NCI-H2227 (cell line): Measurements from ENCODE around the gene TMEM131L.
"Not testable (repeated sequence)": the region's sequence is repeated elsewhere in the genome, so short reads cannot be mapped to it uniquely, and the experiment has no call there.

ENCODE experiments used
- DNase-seq: peaks from one replicate; lab custom pipeline; 2025; ENCODE audit not compliant: unreplicated experiment; lab: John Stamatoyannopoulos, UW

Gene TMEM131L, protein sequence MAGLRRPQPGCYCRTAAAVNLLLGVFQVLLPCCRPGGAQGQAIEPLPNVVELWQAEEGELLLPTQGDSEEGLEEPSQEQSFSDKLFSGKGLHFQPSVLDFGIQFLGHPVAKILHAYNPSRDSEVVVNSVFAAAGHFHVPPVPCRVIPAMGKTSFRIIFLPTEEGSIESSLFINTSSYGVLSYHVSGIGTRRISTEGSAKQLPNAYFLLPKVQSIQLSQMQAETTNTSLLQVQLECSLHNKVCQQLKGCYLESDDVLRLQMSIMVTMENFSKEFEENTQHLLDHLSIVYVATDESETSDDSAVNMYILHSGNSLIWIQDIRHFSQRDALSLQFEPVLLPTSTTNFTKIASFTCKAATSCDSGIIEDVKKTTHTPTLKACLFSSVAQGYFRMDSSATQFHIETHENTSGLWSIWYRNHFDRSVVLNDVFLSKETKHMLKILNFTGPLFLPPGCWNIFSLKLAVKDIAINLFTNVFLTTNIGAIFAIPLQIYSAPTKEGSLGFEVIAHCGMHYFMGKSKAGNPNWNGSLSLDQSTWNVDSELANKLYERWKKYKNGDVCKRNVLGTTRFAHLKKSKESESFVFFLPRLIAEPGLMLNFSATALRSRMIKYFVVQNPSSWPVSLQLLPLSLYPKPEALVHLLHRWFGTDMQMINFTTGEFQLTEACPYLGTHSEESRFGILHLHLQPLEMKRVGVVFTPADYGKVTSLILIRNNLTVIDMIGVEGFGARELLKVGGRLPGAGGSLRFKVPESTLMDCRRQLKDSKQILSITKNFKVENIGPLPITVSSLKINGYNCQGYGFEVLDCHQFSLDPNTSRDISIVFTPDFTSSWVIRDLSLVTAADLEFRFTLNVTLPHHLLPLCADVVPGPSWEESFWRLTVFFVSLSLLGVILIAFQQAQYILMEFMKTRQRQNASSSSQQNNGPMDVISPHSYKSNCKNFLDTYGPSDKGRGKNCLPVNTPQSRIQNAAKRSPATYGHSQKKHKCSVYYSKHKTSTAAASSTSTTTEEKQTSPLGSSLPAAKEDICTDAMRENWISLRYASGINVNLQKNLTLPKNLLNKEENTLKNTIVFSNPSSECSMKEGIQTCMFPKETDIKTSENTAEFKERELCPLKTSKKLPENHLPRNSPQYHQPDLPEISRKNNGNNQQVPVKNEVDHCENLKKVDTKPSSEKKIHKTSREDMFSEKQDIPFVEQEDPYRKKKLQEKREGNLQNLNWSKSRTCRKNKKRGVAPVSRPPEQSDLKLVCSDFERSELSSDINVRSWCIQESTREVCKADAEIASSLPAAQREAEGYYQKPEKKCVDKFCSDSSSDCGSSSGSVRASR (N-terminal part only)

DNA sequence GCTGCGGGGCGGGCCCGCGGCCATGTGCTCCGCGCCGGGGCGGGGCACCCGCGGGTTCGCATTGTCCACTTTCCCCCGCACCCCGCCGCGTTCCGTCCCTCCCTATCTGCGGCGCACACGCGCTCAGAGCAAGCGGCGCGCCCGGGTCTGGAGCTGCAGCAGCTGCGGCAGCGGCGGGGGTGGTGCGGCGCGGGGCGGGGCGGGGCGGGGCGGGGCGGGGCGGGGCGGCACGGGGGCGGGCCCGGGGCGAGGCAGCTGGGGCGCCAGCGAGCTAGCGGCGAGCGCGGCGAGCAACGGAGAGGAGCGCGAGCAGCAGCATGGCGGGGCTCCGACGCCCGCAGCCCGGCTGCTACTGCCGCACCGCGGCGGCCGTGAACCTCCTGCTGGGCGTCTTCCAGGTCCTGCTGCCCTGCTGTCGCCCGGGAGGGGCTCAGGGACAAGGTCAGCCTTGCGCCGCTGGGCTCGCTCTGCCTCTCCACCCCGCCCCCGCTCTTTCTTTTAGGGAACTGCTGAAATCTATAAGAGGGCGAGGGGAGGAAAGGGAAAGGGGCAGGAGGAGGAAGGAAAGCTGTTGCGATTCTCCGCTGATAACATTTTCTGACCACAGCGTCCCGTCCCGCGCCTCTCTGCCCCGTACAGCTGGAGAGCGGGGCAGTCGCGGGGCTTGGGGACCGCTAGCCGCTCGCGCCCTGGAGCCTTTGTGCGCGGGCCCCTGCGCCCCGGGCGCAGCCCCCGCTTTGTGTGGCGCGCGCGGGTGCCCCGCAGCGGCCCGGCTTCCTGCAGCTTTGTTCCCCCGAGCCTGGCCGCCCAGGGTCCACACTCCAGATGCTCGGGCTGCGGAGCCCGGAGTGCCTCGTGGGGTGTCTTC, at the start of gene TMEM131L:
Gene TMEM131L (plus strand): TSS at position 280 of the 868 bp plus-strand sequence. CDS start 38 bp downstream, at position 318.
- DNase-seq = peak; percentile 77

DNA sequence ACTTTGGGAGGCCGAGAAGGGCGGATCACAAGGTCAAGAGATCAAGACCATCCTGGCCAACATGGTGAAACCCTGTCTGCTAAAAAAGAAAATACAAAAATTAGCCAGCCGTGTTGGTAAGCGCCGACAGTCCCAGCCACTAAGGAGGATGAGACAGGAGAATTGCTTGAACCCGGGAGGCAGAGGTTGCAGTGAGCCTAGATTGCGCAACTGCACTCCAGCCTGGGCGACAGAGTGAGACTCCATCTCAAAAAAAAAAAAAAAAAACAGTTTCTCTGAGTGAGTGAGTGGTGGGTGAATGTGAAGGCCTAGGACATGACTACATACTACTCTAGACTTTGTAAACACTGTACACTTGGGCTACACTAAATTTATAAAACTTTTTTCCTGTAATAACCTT, 49.7 kb upstream of the TMEM131L start:
- not testable (repeated sequence) for DNase-seq

DNA sequence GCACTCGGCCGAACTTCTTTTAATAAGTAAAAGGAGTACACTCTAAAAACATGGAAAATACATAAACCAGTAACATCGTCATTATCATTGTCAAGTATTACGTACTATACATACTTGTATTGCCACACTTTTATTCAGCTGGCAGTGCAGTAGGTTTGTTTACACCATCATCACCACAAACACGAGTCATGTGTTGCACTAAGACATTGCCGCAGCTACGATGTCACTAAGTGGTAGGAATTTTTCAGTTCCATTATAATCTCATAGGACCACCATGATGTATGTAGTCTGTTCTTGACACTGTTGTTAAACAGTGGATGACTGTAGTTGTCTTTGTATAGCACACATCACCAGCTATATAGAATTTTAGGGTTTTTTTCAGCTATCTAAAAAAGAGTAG, 48.0 kb upstream of the TMEM131L start:
- no peak for DNase-seq

DNA sequence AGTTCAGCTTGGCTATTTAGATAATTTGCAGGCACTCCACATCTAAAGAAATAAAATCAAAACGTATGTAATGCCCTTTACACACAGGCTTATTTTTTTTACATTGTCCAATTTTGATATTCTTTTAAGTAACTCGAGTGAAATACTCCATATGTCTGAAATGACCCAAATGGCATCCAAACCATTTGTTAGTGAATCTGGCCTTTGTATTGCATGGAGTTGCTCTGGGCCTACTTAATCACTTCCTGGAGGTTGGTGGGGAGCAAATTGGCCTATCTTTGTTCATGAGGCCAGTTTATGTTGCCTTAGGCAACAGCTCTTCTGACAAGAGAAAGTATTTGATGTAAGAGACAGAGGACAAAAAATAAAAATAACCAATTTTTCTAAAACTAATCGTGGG, 47.6 kb upstream of the TMEM131L start:
- peak; percentile 12 for DNase-seq

DNA sequence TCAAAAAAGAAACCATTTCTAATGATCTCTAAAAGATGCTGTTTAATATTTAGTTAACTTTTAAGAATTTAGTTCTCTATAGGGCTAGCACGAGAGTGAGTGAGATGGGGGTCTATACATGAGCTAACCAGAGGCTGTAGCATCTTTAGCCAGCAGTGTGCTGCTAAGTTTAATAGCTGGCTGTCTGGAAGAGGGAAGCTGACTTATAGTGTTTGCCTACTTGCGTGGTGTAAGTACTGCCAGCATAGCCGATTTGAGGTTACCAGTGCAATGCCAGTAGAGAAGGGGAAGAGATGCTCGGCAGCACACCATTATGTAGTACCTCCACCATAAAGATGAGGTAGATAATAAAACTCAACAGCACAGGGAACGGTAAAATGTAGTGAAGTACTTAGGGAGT, 47.1 kb upstream of the TMEM131L start:
- DNase-seq = no peak

DNA sequence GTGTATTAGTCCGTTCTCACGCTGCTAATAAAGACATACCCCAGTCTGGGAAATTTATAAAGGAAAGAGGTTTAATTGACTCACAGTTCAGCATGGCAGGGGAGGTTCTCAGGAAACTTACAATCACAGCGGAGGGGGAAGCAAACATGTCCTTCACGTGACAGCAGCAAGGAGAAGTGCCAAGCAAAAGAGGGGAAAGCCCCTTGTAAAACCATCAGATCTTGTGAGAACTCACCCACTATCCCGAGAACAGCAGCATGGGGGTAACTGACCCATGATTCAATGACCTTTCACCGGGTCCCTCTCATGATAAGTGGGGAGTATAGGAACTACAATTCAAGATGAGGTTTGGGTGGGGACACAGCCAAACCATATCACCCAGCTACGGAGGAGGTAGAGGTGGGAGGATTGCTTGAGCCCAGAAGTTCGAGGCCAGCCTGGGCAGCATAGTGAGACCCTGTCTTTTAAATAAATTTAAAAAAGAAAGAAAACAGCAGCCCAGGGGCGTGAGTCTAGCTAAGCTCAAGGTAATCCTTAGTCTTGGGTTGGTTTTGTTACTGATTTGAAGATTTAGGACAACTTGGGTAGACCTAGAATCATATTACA, 46.4 kb upstream of the TMEM131L start:
- DNase-seq = no peak

DNA sequence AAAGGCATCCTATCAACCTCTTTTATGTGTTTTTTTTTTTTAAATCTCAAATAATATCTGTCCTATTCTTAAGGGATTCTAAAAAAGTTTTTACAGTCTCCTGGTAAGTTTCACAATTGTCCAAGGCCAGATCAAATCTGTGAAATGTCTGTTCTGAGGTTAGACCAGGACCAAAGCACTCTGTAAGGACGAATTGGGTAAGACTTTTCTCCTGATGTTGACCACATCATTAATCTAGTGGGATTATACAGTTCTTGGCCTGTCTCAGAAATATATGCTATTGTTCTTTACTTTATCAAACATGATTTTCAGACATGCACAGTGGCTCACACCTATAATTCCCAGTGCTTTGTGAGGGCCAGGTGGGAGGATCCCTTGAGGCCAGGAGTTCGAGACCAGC, 45.8 kb upstream of the TMEM131L start:
- no peak for DNase-seq

DNA sequence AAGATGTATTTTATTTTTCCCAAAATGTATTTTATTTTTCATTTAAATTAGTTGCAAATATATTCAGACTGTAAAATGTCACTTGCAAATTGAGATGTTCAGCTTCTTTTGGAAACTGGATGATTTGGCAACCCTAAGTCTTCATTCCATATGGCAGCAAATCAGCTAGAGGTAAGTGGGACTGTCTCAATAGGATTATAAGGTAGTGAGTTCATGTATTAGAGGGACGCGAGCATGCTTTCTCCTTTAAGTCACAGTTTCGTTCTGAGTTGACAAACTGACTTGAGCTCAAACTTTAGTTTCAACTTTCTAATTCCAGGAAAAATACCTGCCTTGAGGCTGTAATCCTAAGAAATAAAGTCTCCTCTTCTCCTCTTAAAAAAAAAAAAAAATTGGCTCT, 44.2 kb upstream of the TMEM131L start:
- DNase-seq = no peak

DNA sequence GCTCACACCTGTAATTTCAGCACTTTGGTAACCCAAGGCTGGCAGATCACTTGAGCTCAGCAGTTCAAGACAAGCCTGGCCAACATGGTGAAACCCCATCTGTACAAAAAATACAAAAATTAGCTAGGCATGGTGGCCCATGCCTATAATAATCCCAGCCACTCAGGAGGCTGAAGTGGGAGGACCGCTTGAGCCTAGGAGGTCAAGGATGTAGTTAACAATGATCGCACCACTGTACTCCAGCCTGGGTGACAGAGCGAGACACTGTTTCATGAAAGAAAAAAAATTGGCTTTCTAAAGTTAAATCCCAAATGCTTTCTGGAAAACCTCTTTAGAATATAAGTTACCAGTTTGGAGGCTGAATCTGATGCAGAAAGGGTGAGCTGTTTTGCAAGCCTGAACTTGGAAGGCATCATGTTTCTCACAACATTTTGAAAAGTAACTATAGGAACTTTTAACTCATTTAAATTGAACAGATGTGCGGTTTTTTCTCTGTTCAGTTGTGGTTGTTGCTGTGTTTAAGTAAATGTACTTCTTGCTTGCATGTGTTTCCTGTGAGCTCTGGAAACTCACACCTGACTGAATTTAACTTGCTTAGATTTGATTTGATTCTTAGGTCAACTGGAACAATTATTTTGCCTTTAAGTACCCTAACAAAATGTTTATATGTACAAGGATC, 39.8 kb upstream of the TMEM131L start:
- no peak for DNase-seq

DNA sequence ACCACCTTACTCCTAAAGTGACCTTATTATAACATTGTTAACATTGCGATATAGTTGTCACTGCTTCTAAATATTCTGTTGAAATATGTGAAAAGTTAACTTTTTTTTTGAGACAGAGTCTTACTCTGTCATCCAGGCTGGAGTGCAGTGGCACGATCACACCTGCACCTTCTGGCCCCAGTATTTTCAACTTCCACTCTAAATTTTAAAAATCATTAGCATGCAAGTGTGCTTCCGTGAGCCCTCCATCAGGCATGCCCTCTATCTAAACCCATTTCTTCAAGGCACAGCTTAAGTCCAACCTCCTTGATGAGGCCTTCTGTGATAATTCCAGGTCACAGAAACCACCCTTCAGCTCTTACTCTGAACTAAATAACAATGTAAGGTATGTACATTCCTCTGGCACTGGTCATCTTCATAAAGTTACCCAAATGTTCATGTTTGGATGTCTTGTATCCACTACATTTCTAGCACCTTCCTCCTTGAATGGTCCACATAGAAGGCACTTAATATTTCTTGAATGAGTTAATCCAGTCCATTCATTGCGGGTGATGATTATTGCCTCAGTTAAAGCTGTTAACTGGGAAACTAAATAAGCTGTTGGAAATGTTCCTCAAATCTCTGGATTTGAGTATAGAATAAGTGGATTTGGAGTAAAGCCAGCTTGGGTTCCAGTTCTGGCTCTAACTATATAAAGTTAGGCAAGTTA, 38.6 kb upstream of the TMEM131L start:
- no peak for DNase-seq

DNA sequence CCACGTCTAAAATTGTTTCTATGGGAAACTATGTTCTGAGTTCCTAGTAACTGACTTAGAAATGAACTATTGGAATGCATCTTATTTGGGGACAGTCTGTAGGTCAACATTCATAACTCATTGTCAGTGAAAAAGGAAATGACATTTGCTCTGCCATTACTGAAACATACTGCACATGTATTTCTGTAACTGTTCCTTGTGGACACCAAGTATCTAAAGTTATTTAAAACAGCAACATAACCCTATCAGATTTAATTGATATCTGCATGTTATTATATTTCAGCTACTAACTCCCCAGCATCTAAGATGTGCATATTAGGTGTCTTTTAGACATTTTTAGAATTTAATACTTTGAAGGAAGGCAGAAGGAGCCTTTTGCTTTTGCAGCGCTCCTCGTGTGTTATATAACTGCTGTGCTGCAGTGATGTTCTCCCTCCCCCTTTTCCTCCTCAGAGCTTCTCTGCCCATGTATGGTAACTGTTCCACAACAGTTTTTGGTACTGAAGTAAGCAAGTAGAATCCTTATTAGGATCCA, 37.2 kb upstream of the TMEM131L start:
- DNase-seq = no peak

DNA sequence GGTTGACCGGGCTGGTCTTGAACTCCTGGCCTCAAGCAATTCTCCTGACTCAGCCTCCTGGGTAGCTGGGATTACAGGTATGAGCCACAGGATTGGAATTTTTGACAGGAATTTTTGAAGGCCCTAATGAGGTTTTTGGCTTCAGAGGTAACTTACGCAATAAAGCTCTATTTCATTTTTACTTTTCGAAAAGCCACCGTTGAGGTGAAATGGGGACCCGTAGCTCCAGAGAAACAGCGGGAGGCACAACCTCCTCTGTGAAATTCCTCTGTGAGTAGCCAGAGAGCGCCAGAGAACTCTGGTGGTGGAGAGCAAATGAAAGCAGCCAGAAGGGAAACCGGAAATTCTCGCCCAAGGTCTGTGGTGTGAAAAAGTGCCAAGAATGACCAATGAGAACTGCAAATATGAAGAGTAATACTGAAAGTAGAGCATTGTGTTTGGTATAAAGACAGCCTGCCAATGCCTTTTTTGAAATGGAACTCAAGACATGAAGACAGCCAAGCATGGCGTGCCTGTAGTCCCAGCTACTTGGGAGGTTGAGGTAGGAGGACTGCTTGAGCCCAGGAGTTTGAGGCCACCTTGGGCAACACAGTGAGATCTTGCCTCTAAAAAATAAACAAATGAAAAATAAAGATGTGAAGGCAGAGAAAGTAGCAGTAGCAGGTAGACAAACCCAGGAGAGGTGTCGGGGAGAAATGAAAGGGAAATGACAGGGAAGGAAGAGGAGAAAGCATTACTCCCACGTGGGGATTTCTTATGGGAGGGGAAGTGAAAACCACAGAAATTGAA, 33.0 kb upstream of the TMEM131L start:
- no peak for DNase-seq

DNA sequence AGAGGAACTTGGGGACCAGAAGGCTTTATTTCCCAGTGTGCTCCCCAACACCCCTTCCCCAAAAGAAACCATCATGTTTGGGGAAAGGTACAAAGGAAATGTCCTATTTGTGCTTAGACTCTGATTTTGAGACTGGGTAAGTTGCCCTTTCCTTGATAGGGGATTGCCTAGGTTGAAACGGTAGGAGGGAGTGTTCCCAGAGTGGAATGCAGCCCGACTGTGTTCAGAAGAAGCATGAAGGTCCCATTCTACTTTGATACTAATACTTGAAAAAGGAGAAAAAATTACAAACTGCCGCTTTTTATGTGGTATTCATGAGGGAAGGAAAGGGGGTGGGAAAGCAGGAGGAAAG, 32.4 kb upstream of the TMEM131L start:
- DNase-seq = no peak

DNA sequence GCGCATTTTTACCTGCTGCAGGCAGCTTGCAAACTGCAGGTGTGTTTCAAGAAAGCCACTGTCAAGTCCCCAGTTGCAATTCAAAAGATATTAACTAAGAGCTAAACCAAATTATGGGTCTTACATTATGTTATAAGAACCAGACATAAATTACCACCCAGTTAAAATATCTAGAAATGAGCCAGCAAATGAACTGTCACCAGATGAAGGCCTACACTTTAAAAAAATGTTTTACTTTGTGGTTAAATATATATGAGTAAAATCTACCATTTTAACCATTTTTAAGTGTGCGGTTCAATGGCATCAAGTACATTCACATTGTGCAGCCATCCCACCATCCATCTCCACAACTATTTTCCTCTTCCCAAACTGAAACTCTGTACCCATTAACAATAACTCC, 32.0 kb upstream of the TMEM131L start:
- DNase-seq = no peak

DNA sequence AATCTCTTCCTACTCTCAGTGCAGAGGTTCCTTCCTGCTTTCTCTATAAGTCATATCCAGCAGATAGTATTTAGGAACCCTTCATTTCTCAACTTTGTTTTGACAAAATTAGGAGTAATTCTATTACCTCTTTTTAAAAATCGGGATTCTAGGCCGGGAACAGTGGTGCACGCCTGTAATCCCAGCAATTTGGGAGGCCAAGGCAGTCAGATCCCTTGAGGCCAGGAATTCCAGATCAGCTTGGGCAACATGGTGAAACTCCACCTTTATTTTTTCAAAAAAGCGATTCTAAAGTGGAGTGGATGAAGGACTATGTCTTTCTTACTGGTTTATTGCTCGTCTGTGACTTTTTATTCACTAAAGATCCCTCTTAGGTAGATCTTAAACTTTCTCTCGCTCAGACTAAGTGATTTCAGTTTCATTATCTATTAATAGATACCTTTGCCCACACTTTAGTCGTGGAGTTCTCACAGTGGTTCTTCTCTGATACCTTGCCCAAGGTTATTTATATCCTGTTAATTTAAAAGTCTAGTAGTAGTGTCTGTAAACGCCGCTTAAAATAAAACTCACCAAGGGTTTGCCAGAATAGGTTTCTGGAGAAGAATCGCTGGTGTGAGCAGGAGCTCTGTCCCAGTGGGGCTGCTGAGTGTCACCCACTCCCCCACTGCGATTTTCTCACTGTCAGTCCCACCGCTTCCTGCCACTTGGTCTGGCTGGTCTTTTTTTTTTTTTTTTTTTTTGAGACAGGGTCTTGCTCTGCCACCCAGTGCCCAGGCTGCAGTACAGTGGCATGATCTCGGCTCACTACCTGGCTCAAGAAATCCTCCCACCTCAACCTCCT, 27.0 kb upstream of the TMEM131L start:
- no peak for DNase-seq

DNA sequence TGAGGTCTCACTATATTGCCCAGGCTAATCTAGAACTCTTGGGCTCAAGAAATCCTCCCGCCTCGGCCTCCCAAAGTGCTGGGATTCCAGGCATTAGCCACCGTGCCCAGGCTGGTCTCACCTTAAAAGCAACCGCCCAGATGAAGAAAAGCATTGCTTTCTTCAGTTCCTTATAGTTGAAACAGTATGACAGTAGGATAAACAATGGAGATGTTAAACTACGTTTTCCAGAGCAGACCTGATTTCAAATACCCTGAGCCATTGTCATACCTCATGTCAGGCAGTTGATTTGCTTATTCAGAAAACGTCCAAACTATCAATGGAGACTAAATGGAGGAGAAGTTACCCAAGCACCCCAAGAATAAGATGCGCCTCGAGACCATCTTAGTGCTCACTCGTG, 26.3 kb upstream of the TMEM131L start:
- DNase-seq = no peak

DNA sequence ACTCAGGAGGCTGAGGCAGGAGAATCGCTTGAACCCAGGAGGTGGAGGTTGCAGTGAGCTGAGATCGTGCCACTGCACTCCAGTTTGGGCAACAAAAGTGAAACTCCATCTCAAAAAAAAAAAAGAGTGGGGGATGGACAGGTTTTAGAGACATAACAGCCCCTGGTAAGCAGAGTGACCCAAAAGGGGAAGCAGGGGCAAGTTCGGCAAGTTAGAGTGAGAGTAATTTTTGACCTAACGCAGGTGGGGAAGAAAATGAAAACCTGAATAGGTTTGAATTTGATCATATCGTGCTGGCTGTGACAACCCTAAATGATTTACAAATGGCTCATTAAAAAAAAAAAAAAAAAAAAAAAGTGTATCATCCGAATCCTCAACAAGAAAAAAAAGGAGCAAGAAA, 25.7 kb upstream of the TMEM131L start:
- no peak for DNase-seq
